Fibroblast of pulmonary artery (primary cell): ENCODE data around the gene NAIP.
"Not testable (repeated sequence)": the region's sequence is repeated elsewhere in the genome, so short reads cannot be mapped to it uniquely, and the experiment has no call there.

Experiments
- DNase-seq: peaks from one replicate; pipeline ENCODE4 v3.0.0-alpha.2; 2010; ENCODE audit warnings: low read depth
- H3K4me3 ChIP-seq: replicated peaks from 2 replicates; pipeline ENCODE4 v1.5.1; 2011; ENCODE audit warnings: low read depth, mild to moderate bottlenecking, control low read depth, low read length, moderate library complexity
- CTCF ChIP-seq: IDR thresholded peaks from 2 replicates; pipeline ENCODE4 v1.5.1; 2011; ENCODE audit warnings: mild to moderate bottlenecking, control low read depth, low read length, inconsistent platforms; ENCODE audit errors: missing control alignments

Gene NAIP

GRCh38 chr5:71025289-71025953 is at the start of gene NAIP:
Gene NAIP, minus strand, starts transcription at chr5:71025339. Its CDS starts 12,424 bp downstream, at chr5:71012915.
- not testable (repeated sequence) for H3K4me3 ChIP-seq, DNase-seq

GRCh38 chr5:71067262-71067928 is 42.3 kb upstream of the NAIP start, which contains the start of gene GTF2H2:
Gene GTF2H2, minus strand, starts transcription at chr5:71067676. Its CDS starts 4,913 bp downstream, at chr5:71062763.
- H3K4me3 ChIP-seq, DNase-seq: not testable (repeated sequence)

- DNase-seq, result not testable (repeated sequence)
These were observed 36.2 kb upstream of the NAIP start for GRCh38 chr5:71061322-71061721.

GRCh38 chr5:71059426-71059825 is 34.3 kb upstream of the NAIP start:
- DNase-seq, H3K4me3 ChIP-seq: not testable (repeated sequence)

More at GRCh38 chr5:71061322-71061721, 36.2 kb upstream of the NAIP start:
- H3K4me3 ChIP-seq, result not testable (repeated sequence)

GRCh38 chr5:71044808-71045207 is 19.7 kb upstream of the NAIP start:
- DNase-seq, H3K4me3 ChIP-seq: not testable (repeated sequence)

- not testable (repeated sequence) for DNase-seq, H3K4me3 ChIP-seq
These were observed 19.0 kb upstream of the NAIP start for GRCh38 chr5:71044128-71044527.

GRCh38 chr5:71031046-71031776 is 6.1 kb upstream of the NAIP start:
- DNase-seq, H3K4me3 ChIP-seq: not testable (repeated sequence)

- H3K4me3 ChIP-seq, DNase-seq: not testable (repeated sequence)
These were observed 4.5 kb downstream of the NAIP start for GRCh38 chr5:71020643-71021042.

GRCh38 chr5:71018376-71019005 is 6.6 kb downstream of the NAIP start:
- H3K4me3 ChIP-seq, DNase-seq: not testable (repeated sequence)

GRCh38 chr5:71014176-71014575 is 11.0 kb downstream of the NAIP start:
- no peak overlapping the region for H3K4me3 ChIP-seq
- DNase-seq, result no peak
- no peak for TF ChIP-seq CTCF

GRCh38 chr5:71013575-71013974 is 11.6 kb downstream of the NAIP start:
- no peak for TF ChIP-seq CTCF
- no peak overlapping the region for H3K4me3 ChIP-seq

More at GRCh38 chr5:71013575-71013974, 11.6 kb downstream of the NAIP start:
- DNase-seq, result no peak
